HG03432 (cell line): Measurements from ENCODE around the gene CRYBB3.

Experiments used
- ATAC-seq: cut with Tn5 transposase; IDR thresholded peaks from one replicate; pipeline ENCODE4 v1.9.1; 2021; ENCODE audit warnings: mild to moderate bottlenecking, moderate library complexity; ENCODE audit not compliant: unreplicated experiment

Gene CRYBB3

DNA sequence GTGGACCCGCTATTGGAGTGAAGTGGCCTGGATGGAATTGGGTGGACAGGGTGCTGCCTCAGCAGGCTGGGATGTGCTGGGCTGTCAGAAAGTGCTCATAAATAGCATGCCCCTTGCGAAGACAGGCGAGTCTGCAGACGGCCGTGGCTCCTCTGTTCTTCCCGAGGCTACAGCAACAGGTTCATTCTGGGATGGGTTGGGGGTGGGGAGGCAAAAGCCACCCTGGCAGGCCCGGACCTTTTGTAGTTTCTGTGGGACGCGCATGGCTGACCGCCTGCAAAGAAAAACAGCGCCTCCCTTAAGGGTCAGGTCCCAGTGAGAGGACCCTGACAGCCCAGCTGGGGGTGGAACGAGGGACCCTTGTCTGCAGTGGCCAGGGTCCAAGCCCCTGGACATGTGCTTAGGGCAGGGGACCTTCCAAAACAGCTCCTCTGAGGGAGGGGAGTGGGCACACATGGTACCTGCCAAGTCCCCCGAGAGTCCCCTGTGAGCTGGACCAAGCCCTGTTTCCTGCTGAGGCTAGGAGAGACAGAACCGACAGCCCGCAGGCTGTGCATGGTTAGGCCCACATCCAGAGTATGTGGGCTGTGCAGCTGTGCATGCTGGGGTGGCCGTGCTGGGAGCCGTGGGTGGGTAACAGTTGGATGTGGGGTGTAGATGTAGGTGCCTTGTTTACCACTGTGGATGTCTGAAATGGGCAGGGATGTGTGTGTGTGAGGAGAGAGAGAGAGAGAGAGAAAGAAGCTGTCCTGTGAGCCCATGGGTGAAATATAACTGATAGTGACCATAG is at the start of gene CRYBB3:
TSS of gene CRYBB3 (plus strand) at position 128 of the 790 bp plus-strand sequence. CDS start 1,539 bp downstream, outside the sequence.
- ATAC-seq, result no peak

DNA sequence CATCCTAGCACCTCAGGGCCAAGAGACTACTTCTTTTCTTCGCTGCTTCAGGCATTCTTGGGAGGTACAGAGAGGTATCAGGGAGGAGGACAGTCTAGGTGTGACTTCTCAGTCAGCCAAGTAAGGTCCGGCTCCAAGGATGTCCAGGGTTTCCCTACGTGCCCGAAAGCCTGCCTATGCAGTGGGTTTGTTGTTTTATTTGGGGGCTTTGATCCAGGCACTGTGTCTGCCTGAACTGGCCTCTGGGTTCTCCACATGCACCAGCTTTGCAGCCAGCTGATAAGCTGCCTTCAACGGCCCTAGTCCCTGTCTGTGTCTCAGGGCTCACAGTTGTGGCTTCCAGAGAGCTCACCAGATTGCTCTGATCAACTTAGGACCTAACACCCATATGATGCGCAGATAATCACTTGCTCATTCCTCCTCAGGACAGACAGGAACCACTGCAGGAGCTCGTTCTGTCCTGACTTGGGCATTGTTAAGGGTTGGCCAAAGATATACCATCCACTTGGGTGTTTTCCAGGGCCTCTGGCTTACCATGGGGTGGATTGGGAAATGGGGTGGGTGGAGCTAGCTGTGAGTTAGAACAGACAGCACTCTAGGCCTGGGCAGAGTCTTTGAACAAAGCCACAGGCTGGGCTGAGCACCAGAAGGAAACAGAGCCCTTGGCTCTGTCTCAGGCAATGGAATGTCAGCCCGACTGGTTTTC is 45.5 kb upstream of the CRYBB3 start:
- no peak for ATAC-seq

DNA sequence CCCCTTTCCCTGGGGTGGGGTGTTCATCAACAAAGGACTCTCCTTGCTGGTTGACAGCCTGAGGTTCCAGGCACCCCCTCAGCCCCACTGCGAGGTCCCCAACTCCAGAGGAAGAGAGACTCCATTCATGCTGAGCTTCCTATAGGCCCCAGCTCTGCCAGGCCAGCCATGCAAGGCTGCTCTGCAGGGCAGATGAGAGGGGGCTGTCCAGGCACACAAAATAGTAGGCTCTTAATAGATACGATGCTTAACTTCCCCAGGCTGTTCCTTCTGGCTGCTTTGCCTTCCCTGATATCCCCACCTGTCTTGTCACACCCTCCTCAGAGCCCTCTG is 45.0 kb upstream of the CRYBB3 start:
- ATAC-seq, result no peak

DNA sequence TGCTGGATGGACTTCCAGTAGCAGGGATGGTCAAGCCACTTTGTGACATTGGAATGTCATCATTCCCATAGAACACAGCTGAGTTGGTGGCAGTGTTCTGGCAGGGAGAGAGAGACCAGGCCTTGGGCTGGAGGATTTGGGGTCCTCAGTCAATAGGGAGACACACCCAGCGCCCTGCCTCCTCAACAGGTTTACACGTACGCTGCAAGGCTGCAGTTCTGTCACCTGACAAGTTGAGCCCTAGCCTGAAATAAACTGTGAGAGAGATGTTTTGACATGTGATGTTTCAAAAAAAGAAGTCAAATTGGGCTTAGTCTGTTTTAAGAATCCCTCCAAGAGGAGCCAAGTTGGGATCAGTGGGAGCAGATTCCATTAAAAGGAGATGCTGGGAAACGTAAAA is 42.9 kb upstream of the CRYBB3 start:
- ATAC-seq, result no peak

DNA sequence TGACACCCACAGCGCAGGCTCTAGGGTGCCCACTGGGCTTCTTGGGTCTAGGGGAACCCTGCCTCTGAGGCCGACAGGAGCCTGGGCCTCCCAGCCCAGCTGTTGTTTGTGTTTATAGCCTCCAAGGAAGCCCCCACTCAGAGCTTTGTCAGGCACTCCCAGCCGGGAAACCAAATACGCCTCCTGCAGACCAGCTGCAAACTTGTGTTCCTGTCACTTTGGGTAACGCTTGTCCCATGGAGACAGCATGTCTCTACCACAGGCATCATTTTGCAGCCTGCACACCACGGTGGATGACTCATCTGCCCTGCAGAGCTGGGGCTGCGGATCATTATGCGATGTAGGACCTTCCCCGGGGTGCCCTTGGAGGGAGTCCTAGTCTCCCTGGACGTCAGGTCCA is 40.6 kb upstream of the CRYBB3 start:
- no peak for ATAC-seq

DNA sequence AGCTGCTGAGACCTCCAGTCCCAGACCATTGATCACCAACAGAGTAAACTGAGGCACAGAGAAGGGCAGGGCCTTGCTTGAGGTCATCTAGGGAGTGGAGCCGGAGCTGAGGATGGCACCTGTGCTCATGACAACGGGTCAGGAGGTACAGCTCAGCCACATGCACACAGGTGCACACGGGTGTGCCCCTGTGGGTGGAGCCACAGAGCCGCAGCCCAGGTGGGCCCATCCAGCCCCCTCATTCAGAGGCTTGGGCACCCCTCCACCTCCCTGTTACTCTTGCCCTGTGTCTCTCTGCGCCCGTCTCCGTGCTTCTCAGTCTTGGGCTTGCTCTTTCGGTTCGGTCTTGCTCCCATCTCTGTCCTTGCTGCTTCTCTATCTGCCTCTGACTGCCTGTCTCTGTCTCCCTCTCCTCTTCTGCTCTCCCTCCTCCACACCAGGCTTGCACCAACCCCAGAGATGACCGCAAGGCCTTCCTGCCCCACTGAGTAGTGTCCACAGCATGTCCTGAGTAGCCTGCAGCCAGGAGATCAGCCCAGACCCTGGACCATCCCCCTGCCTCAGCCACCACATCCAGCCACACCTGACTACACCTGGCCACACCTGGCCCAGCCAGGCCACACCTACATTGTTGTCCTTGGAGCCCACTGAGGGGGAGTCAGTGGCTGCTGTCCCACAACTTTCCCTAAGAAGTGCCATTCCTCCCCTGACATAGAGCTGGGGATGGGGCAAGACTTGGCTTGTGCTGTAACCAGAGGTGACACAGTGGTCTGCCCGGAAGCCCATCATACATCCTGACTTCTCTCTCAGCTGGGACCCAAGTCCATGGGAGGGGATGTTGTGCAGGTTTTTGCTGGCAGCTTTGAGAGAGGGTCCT is 39.3 kb upstream of the CRYBB3 start:
- ATAC-seq, result no peak

DNA sequence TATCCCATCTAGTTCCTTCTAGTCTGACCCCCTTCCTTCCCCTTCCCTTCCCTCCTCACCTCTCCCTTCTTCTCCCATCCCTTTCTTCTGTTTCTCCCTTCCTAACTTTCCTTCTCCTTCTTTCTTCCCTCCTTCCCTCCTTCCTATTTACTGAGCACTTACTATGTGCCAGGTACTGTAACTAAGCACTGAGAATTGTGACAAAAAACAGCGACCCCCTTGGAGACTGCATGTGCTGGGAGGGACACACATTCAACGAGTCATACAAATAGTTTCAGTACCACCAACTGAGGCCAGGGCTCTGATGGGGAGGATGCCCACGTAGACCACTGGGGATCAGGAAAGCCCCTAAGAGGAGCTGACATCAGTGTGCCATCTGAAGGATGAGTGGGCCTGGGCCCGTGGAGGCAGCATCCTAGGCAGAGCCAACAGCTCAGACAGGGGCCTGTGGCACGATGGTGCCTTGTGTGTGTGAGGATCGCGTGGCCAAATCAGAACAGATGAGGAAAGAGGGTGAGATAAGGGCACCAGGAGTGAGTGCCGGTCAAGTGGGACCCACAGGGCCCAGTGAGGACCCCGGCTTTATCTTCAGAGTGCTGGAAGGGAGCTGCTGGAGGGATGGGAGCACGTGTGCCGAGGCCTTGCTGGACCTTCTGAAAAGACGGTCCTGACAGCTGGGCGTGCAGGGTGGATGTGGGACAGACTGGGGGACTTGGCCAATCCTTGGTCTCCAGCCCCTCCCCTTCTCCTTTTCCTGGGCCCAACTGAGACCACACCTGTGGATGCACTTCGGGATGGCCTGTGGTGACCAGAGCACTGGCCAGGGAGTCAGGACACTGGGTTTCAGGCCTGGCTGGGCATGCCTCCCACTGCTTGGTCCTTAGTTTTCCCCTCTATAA is 38.4 kb upstream of the CRYBB3 start:
- ATAC-seq, result no peak

DNA sequence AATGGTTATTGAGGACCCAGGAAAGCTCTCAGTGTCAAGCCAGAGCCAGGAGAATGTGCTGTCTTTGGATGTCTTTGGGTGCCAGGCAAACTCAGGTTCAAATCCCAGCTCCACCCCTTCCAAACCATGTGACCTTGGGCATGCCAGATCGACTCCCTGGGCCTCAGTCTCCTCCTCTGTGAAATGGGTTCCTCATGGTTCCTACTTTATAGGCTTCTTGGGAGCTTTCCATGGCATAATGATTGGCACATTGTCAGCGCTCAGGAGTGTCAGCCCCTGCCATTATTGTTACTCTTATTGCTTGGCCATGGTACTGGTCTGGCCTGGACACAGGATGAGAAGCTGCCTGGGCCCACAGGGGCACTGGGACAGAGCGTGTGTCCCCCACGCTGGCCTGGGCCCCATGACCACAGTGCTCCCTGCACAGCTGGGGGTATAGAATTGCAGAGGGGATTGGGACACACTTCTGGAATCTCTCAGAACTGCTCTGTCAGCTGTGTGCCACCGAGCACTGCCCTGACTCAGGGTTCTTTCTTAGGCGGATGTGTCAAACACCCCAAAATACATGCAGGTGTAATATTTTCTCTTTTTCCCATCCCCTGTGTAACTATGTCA is 37.6 kb upstream of the CRYBB3 start:
- ATAC-seq, result no peak

DNA sequence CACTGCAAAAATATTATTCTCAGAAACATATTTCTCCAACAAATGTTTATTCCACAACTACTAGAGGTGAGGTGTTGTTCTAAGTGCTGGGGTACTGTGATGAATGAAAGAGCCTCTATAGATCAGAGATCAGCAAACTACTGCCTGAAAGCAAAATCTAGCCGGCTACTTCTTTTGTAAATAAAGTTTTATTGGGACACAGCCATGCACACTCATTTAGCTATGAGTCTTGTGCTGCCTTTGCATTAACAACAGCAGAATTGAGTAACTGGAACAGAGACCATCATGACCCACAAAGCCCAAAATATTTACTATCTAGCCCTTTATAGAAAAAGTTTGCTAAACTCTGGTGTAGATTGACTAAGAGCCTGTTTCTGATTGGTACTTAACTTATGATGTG is 37.1 kb upstream of the CRYBB3 start:
- ATAC-seq, result no peak

DNA sequence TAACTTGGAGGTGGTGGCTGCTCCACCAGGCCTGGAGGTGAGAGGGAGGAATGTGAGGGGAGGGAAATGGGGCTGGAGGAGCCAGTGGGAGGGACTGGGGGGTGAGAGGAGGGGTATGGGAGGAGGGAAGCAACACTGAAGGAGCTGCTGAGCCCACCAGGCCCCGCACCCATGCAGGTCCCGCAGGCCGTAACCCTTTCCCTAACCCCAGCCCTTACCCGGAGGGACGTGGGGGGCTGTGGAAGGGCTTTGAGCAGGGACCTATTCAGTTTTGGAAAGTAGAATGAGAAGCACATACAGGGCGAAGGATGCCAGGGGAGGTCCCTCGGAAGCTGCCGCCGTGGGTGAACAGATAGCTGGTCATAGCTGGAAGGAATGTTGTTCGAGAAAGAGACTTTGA is 33.9 kb upstream of the CRYBB3 start:
- ATAC-seq, result no peak

DNA sequence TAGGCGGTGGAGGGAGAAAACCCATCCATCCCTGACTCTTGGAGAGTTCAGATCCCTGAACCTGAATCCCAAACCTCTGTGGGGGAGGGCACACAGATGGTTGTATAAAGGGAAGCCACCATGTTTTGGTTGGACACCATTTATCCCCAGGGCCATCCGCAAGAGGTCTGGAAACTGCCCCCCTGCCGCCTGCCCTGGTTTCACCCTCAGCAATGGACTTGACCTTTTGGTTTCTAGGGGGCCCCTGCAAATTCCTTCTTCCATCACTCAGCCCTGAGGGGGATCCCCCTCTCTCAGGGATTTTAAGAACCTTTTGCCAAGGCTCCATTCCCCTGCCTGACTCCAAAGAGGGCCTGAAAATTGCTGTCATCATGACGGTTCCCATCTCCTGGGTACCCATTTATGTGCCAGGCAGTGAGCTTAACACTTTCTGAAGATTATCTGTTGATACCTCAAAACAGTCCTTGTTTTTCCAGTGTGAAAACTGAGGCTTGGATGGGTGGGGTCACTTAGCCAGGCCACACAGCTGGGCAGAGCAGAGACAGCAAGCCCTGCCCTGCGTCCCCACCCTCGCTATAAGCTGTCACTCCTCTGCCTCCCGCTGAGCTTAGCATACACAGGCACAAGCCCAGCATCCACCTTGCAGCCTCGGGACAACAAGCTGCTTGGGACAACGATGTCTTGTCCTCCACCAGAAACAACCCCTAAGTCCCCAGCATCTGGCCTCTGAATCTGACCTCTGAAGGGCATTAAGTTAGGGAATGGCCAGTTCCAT is 33.2 kb upstream of the CRYBB3 start:
- ATAC-seq, result no peak

DNA sequence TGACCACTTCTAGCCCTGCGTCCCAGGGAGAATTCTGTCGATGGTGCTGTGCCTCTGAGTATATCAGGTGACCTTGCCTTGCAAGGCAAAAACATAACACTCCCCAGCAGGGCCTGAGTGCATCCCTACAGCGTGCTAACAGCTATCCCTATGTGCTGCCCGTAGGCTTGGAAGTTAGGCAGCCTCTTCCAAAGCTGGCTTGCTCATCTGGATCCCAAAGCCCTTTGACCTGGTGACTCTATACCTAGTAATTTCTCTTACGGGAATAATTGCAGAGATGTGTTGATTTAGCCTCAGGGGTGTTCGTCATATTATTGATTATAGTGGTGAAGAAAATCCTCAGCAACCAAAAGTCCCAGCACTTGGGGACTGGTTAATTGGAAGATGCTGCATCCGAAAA is 32.6 kb upstream of the CRYBB3 start:
- ATAC-seq, result no peak

DNA sequence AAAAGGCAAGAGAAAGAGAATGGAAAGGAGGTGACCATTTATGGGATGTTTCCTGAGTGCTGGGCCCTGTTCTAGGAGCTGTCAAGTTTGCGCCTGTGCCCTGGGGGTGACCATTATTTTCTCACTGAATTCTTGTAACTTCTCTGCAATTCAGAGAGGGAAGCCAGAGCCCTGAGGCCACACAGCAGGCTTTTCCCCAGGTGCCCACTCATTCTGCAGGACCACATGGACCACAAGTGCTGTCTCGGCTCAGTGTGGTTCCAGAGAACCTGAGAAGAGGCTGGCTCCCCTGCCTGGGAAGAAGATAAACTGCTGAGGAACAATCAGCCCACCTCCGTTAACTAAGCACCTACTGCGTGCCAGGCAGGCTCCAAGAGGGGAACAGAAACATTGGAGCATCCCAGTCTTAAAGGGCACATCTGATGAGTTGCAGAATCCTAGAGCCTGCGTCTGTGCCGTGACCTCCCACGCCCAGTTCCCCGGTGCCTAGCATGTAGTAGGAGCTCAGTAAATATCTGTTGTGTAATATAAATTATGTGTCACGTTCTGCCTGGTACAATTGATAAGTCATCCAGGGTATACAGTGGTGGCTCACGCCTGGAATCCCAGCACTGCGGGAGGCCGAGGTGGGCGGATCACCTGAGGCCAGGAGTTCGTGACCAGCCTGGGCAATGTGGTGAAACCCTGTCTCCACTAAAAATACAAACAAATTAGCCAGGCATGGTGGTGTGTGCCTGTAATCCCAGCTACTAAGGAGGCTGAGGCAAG is 31.6 kb upstream of the CRYBB3 start:
- ATAC-seq, result no peak

DNA sequence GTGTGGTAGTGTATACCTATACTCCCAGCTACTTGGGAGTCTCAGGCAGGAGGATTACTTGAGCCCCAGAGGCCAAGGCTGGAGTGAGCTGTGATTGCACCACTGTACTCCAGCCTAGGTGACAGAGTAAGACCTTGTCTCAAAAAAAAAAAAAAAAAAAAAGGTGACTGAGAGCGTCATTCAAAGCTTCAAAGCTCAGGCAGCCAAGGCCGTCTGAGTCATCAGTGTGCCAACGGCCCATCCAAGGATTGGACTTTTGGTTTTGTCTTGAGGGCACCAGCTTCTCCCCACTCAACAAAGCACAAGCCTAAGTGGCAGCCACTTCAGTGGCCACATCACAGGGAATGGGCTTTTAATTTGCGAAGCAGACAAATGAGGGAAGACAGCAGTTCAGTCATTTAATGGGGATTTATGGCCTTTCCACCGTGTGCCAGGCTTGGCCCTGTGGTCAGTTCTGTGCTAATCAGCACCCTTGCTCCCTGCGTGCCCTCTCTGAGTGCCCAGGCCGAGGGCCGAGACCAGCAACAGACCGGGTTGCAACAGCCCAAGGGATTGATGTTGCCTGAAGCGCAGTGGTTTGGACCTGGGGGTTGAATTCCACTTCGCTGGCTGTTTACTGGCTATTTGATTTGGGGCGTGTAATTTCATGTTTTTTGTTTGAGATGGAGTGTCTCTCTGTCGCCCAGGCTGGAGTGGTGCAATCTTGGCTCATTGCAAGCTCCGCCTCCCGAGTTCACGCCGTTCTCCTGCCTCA is 30.2 kb upstream of the CRYBB3 start:
- ATAC-seq, result no peak

DNA sequence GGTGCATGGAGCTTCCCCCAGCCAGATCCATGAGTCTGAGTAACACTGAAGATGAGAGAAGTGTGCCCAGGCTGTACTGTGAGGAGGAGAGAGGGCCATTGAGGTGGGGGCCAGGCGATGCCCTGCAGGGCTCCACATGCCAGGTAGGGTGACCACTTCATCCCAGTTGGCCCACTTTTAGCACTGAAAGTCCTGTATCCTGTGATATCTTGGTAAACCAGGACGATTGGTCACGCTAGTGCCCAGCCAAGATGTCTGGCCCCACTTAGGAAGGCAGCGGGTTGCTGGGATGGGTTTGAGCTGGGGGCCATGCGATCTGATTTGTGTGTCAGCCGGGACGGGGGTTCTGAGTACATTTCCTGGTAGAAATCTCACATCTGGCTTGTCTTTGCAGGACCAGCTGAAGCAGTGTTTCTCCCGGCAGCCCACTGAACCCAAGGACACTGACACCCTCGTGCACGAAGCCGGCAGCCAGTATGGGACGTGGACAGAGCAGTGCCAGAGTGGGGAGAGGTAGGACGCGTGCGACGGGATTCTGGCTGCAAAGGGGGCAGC is 29.2 kb upstream of the CRYBB3 start:
- ATAC-seq, result no peak

DNA sequence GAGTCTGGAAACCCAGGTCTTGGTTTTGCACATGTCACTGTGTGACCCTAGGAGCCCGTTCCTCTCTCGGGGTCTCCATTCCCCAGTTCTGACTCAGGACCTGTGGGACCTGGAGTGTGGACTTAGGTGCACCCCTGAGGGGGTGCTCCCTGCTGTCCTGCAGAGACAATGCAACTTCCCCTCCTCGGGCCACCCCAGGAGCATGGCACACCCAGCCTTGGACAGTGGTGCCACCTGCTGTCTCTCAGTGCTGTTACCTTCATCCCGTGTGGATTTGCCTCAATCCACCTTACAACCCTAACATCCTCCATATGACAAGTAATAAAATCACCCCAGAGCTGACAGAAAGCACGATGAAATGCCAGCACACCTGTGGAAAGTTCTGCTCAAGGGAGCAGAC is 27.5 kb upstream of the CRYBB3 start:
- no peak for ATAC-seq

DNA sequence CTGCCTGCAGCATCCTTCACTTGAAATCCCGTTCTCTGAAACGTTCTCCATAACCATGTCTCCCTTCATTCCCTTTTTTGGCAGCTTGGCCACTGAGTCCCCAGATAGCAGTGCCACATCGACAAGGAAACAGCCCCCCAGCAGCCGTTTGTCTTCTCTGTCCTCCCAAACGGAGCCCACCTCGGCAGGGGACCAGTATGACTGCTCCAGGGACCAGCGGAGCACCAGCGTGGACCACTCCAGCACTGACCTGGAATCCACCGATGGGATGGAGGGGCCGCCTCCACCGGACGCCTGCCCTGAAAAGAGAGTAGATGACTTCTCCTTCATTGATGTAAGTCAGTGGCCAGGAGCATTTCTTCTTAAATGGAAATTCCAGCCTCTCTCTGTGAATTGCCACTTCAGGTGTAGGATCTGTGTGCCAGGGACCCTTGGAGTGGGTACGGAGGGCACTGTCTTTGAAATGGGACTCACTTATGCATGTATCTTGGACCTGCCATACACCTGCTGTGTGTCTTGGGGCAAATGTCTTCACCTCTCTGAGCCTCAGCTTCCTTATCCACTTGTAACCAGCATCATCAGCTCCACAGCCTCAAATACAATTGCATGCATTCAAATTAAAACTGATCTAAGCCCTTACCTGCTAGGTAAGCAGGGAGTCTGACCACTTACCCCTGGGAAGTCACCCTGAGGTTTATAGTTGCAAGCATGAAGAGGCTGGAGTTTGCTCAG is 25.3 kb upstream of the CRYBB3 start:
- ATAC-seq, result no peak
